Prostate gland (tissue), 2 donors: Measurements from ENCODE around the gene FBH1. TPM values are rescaled to one million over a fixed set of nuclear protein-coding genes. Genes with fewer than 3 reads are reported as not detected.

Source experiments
- DNase-seq: peaks from one replicate; pipeline ENCODE4 v3.0.0-alpha.2; 2019; ENCODE audit warnings: low spot score
- H3K27ac ChIP-seq, 2 donors: fragments of 200-600 bp; sonication (generic); 2 replicates each; pipeline ENCODE4 v1.5.1; 2017 to 2019
- H3K27me3 ChIP-seq: fragments of 200-600 bp; sonication (generic); replicated peaks from 2 replicates; pipeline ENCODE4 v1.5.1; 2019; ENCODE audit not compliant: insufficient read depth
- H3K36me3 ChIP-seq, 2 donors: fragments of 200-600 bp; sonication (generic); 1 replicate in 1 of 2; 2 replicates in 1 of 2; pipeline versions ENCODE4 v1.5.1 to v1.8.1; 2017 to 2019
- H3K4me1 ChIP-seq: fragments of 200-600 bp; sonication (generic); replicated peaks from 2 replicates; pipeline ENCODE4 v1.5.1; 2019
- H3K4me3 ChIP-seq, 2 donors: fragments of 200-600 bp; sonication (generic); 2 replicates each; pipeline ENCODE4 v1.5.1; 2017 to 2019
- H3K9me3 ChIP-seq: fragments of 200-600 bp; sonication (generic); 2 replicates; pipeline ENCODE4 v1.5.1; 2017
- POLR2A ChIP-seq: fragments of 450-650 bp; IDR thresholded peaks from one replicate; pipeline ENCODE4 v1.6.1; 2016; ENCODE audit warnings: antibody characterized with exemption, mild to moderate bottlenecking
- POLR2AphosphoS5 ChIP-seq: sonication (generic); formaldehyde crosslinking; IDR thresholded peaks from one replicate; pipeline ENCODE4 v1.6.1; 2017; ENCODE audit warnings: antibody characterized with exemption
- WGBS: methylation state at CpG from one replicate; pipeline ENCODE4 v1.1.5; 2018; 5-methylcytosine and 5-hydroxymethylcytosine counted together
- intact Hi-C: fragments of 100-400 bp; cut with DNase I; formaldehyde crosslinking; loops from one replicate; pipeline ENCODE4 v1.14.2; 2022
- total RNA-seq, 2 donors: library from RNA; depleted of rRNA; stranded (reverse); fragments of >200 nt; gene quantifications; one replicate each; pipeline ENCODE4 v1.1.0, GENCODE V29; 2016
- TF ChIP-seq, protein P1 (sequence below), 4 experiments: fragments of 200-600 bp in 2 of 4; fragments of 450-650 bp in 2 of 4; sonication (generic) in 2 of 4; IDR thresholded peaks; 1 replicate in 3 of 4; 2 replicates in 1 of 4; pipeline ENCODE4 v1.5.1; 2016 to 2019; ENCODE audit warnings: antibody characterized with exemption in 4 of 4, mild to moderate bottlenecking in 2 of 4, moderate library complexity in 2 of 4

Gene FBH1
- total RNA-seq, 2 donors from 2014 or later, result 75.0 to 172 TPM

DNA sequence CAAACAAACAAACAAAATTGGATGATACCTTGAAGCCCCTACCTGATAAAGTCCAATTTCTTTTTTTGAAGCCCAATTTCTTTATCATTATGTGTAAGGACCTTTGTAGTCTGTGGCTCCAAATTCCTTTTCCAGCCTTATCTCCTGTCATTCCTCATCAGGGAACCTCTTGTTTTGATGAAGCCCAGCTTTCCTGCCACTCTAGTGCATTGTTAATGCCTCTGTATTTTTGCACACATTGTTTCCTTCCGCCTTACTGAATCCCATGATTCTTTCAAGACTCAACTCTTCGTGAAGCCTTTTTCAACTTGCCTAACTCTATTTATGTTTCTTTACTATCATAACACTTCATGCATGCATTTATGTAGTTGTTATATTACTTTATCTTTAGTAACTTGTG is 3.3 kb downstream of the FBH1 start:
- intact Hi-C loops, result loop anchor here (5.0 kb wide), 1 partner anchor 446 kb away; no protein-coding TSS in a partner anchor
- H3K4me3 ChIP-seq, result no peak overlapping the region
- no peak overlapping the region for H3K27ac ChIP-seq
- no peak for TF ChIP-seq POLR2A
- TF ChIP-seq, protein P1, sequence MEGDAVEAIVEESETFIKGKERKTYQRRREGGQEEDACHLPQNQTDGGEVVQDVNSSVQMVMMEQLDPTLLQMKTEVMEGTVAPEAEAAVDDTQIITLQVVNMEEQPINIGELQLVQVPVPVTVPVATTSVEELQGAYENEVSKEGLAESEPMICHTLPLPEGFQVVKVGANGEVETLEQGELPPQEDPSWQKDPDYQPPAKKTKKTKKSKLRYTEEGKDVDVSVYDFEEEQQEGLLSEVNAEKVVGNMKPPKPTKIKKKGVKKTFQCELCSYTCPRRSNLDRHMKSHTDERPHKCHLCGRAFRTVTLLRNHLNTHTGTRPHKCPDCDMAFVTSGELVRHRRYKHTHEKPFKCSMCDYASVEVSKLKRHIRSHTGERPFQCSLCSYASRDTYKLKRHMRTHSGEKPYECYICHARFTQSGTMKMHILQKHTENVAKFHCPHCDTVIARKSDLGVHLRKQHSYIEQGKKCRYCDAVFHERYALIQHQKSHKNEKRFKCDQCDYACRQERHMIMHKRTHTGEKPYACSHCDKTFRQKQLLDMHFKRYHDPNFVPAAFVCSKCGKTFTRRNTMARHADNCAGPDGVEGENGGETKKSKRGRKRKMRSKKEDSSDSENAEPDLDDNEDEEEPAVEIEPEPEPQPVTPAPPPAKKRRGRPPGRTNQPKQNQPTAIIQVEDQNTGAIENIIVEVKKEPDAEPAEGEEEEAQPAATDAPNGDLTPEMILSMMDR (IDR thresholded peaks at IDR 0.05), result no peak
- TF ChIP-seq POLR2AphosphoS5, result no peak
- DNase-seq, result no peak
- no peaks in the 10 kb centered on the region for H3K27me3 ChIP-seq
- H3K36me3 ChIP-seq, result peaks cover 0 to 5% of the 10 kb centered on the region in 2 donors
- WGBS, result 87% methylated on average over 2 of the region's 2 CpGs
- peaks cover 3% of the 10 kb centered on the region for H3K4me1 ChIP-seq
- no peaks in the 10 kb centered on the region for H3K9me3 ChIP-seq

DNA sequence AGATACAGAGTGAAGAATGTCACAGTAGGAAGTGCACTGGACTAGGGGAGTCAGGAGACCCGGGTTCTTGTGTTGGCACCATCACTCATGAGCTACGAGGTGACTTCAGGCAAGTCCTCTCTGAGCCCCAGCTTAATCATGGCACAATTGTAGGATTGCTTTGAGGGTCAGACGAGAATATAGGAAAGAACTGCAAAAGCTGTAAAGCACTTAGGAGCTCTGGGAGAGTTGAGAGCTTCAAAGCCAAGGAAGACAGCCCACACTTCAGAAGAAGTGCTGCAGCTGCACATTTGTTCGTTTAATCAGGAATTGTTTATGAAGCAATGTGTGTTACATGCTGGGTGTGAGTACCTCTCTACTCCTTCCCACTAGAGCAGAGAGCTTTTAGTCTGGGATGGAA is 4.4 kb downstream of the FBH1 start:
- DNase-seq, result no peak
- Histone ChIP-seq H3K4me1 (peaks cover 3% of the 10 kb centered on the region), H3K36me3 (peaks cover 0 to 5% of the 10 kb centered on the region in 2 donors), H3K4me3 (no peak overlapping the region), H3K27me3 (no peaks in the 10 kb centered on the region), H3K9me3 (no peaks in the 10 kb centered on the region), H3K27ac (no peak overlapping the region)
- WGBS, result 74% methylated on average over 4 of the region's 4 CpGs
- TF ChIP-seq, protein P1 (IDR thresholded peaks at IDR 0.05), result no peak
- TF ChIP-seq POLR2A, result no peak
- TF ChIP-seq POLR2AphosphoS5, result no peak
- intact Hi-C loops, result loop anchor here (5.0 kb wide), 1 partner anchor 447 kb away; no protein-coding TSS in a partner anchor

- intact Hi-C loops, result loop anchor here (5.0 kb wide), 1 partner anchor 448 kb away; no protein-coding TSS in a partner anchor
- 88% methylated on average over 8 of the region's 8 CpGs for WGBS
- DNase-seq, result no peak
Measured at GRCh38 chr10:5894873-5895272, 4.8 kb downstream of the FBH1 start.

DNA sequence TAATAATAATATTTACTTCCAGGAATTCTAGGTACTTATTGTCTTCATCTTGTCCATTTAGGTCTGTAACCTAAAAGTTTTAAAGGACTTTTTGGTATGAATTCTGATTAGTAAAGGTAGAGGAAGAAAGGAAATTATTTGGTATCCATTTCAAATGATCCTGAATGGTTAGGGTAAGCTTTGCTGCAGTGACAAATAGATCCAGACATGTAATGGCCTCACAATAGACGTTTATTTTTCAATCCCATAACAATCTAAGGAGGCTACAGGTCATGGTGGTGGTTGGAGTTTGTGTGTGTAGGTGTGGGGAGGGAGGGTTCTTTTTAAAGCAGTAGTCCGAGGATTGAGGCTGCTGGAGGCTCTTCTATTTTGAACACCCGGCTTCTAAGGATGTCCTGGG is 5.3 kb downstream of the FBH1 start:
- Histone ChIP-seq H3K4me1 (peaks cover 3% of the 10 kb centered on the region), H3K9me3 (no peaks in the 10 kb centered on the region), H3K27ac (no peak overlapping the region), H3K4me3 (no peak overlapping the region), H3K27me3 (no peaks in the 10 kb centered on the region), H3K36me3 (peaks cover 0 to 5% of the 10 kb centered on the region in 2 donors)
- intact Hi-C loops, result no loop called here
- TF ChIP-seq POLR2AphosphoS5 (no peak), POLR2A (no peak)
- TF ChIP-seq, protein P1 (IDR thresholded peaks at IDR 0.05), result no peak
- DNase-seq, result no peak
- 93% methylated on average over 3 of the region's 3 CpGs for WGBS

More at GRCh38 chr10:5894873-5895272, 4.8 kb downstream of the FBH1 start:
- TF ChIP-seq POLR2AphosphoS5, result no peak
- no peak for TF ChIP-seq POLR2A
- TF ChIP-seq, protein P1 (IDR thresholded peaks at IDR 0.05), result no peak
- no peaks in the 10 kb centered on the region for H3K27me3 ChIP-seq
- H3K4me1 ChIP-seq, result peaks cover 3% of the 10 kb centered on the region
- no peaks in the 10 kb centered on the region for H3K9me3 ChIP-seq
- H3K4me3 ChIP-seq, result no peak overlapping the region
- peaks cover 0 to 5% of the 10 kb centered on the region in 2 donors for H3K36me3 ChIP-seq
- H3K27ac ChIP-seq, result no peak overlapping the region

- 78% methylated on average over 9 of the region's 9 CpGs for WGBS
- DNase-seq, result no peak
- no peaks in the 10 kb centered on the region for H3K9me3 ChIP-seq
- no peak overlapping the region for H3K4me3 ChIP-seq
- intact Hi-C loops, result no loop called here
- H3K27ac ChIP-seq, result no peak overlapping the region
- no peaks in the 10 kb centered on the region for H3K27me3 ChIP-seq
- no peak for TF ChIP-seq POLR2A
- TF ChIP-seq POLR2AphosphoS5, result no peak
- TF ChIP-seq, protein P1 (IDR thresholded peaks at IDR 0.05), result no peak
- peaks cover 3% of the 10 kb centered on the region for H3K4me1 ChIP-seq
- peaks cover 0 to 5% of the 10 kb centered on the region in 2 donors for H3K36me3 ChIP-seq
Measured at GRCh38 chr10:5895804-5896203, 5.8 kb downstream of the FBH1 start.
